Tibial artery (tissue), 4 donors: ENCODE results near the gene POLR1G.

Experiments
- DNase-seq, 2 donors: peaks; one replicate each; pipeline ENCODE4 v3.0.0-alpha.2; 2019
- H3K27ac ChIP-seq, 2 donors: fragments of 200-600 bp; sonication (generic) in 1 of 2; 1 replicate in 1 of 2; 2 replicates in 1 of 2; pipeline ENCODE4 v1.5.1; 2018 to 2019; ENCODE audit warnings: mild to moderate bottlenecking in 1 of 2
- H3K27me3 ChIP-seq, 2 donors: fragments of 200-600 bp; sonication (generic) in 1 of 2; one replicate each; pipeline versions ENCODE4 v1.5.1 to v1.6.0; 2016 to 2019
- H3K36me3 ChIP-seq, 3 donors: fragments of 200-600 bp; sonication (generic) in 2 of 3; one replicate each; pipeline ENCODE4 v1.5.1; 2016 to 2019; ENCODE audit warnings: mild to moderate bottlenecking in 2 of 3
- H3K4me1 ChIP-seq, 4 donors: fragments of 200-600 bp; sonication (generic) in 2 of 4; 1 replicate in 3 of 4; 2 replicates in 1 of 4; pipeline ENCODE4 v1.5.1; 2016 to 2019
- H3K4me3 ChIP-seq, 2 donors: fragments of 200-600 bp; sonication (generic) in 1 of 2; 1 replicate in 1 of 2; 2 replicates in 1 of 2; pipeline ENCODE4 v1.5.1; 2018 to 2019; ENCODE audit warnings: mild to moderate bottlenecking in 2 of 2
- H3K9me3 ChIP-seq, 3 donors: fragments of 200-600 bp; sonication (generic) in 1 of 3; one replicate each; pipeline ENCODE4 v1.5.1; 2016 to 2019
- intact Hi-C: fragments of 100-400 bp; cut with DNase I; formaldehyde crosslinking; loops from one replicate; pipeline ENCODE4 v1.15.0; 2023; ENCODE audit warnings: low total_unique reads
- TF ChIP-seq, protein P1 (sequence below), 2 experiments: fragments of 200-600 bp in 1 of 2; fragments of 450-650 bp in 1 of 2; IDR thresholded peaks; one replicate each; pipeline ENCODE4 v1.5.1; 2017 to 2019; ENCODE audit warnings: antibody characterized with exemption in 2 of 2, mild to moderate bottlenecking in 1 of 2, moderate library complexity in 1 of 2

POLR1G gene

DNA sequence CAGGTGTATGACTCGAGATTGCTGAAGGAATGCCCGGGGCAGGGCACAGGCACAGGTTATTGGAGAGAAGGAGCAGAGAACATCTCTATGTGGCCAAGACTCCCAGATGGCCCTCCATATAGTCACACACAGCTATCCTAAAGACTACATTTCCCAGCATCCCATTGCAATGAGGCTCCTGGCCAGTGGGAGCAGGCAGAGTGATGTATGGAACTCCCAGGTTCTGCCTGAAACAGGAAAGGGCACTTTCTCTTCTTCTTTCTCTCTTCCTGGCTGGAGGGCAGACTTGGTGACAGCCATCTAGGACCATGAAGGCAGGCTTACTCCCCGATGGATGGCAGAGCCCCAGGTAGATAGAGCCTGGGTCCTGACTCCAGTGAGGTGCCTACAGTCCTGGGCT lies 15.1 kb upstream of the POLR1G start:
- no peaks in the 10 kb centered on the region for H3K27me3 ChIP-seq
- no peaks in the 10 kb centered on the region for H3K4me1 ChIP-seq
- no peaks in the 10 kb centered on the region for H3K9me3 ChIP-seq
- H3K27ac ChIP-seq, result no peak overlapping the region
- intact Hi-C loops, result no loop called here
- H3K4me3 ChIP-seq, result no peak overlapping the region
- peaks cover 0 to 36% (median 30%) of the 10 kb centered on the region in 3 donors for H3K36me3 ChIP-seq
- DNase-seq, result no peak
- TF ChIP-seq, protein P1, sequence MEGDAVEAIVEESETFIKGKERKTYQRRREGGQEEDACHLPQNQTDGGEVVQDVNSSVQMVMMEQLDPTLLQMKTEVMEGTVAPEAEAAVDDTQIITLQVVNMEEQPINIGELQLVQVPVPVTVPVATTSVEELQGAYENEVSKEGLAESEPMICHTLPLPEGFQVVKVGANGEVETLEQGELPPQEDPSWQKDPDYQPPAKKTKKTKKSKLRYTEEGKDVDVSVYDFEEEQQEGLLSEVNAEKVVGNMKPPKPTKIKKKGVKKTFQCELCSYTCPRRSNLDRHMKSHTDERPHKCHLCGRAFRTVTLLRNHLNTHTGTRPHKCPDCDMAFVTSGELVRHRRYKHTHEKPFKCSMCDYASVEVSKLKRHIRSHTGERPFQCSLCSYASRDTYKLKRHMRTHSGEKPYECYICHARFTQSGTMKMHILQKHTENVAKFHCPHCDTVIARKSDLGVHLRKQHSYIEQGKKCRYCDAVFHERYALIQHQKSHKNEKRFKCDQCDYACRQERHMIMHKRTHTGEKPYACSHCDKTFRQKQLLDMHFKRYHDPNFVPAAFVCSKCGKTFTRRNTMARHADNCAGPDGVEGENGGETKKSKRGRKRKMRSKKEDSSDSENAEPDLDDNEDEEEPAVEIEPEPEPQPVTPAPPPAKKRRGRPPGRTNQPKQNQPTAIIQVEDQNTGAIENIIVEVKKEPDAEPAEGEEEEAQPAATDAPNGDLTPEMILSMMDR (IDR thresholded peaks at IDR 0.05), result no peak

DNA sequence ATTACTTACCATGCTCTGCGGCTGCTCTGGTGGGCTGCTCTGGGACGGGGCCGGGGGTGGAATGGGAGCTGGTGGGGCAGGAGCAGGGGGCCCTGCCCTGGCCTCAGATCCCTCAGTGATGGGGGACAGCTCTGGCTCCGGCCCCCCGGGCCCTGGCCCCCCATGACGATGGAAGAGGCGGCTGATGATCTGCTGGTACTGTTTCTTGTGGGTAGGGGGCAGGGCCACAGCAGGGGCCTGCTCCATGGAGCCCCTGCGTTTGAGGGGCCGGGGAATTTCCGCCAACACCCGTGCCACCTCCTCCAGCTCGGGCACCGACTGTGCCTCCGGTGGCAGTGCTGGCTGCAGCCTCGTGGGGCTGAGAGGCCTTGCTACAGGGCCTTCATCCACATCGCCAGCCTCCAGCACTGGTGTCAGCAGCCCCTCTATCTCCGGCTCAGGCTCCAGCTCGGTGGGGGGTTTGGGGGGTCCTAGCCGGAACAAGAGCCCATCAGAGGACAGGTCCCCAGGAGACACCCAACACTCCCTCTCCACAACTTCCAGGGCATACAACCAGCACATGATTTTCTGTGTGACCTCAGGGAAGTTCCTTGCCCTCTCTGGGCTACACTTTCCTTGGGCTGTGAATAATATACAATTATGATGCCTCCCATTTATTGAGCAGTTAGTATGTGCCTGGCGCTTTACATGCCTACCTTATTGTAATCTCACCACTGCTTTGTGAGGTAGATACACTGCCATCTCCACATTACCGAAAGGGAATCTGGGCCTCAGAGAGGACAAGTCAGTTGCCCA lies 14.4 kb upstream of the POLR1G start:
- H3K9me3 ChIP-seq, result no peaks in the 10 kb centered on the region
- peaks cover 0 to 43% (median 36%) of the 10 kb centered on the region in 3 donors for H3K36me3 ChIP-seq
- intact Hi-C loops, result no loop called here
- H3K4me1 ChIP-seq, result no peaks in the 10 kb centered on the region
- H3K27me3 ChIP-seq, result no peaks in the 10 kb centered on the region
- no peak for DNase-seq
- H3K4me3 ChIP-seq, result no peak overlapping the region
- no peak overlapping the region for H3K27ac ChIP-seq
- TF ChIP-seq, protein P1 (IDR thresholded peaks at IDR 0.05), result no peak

DNA sequence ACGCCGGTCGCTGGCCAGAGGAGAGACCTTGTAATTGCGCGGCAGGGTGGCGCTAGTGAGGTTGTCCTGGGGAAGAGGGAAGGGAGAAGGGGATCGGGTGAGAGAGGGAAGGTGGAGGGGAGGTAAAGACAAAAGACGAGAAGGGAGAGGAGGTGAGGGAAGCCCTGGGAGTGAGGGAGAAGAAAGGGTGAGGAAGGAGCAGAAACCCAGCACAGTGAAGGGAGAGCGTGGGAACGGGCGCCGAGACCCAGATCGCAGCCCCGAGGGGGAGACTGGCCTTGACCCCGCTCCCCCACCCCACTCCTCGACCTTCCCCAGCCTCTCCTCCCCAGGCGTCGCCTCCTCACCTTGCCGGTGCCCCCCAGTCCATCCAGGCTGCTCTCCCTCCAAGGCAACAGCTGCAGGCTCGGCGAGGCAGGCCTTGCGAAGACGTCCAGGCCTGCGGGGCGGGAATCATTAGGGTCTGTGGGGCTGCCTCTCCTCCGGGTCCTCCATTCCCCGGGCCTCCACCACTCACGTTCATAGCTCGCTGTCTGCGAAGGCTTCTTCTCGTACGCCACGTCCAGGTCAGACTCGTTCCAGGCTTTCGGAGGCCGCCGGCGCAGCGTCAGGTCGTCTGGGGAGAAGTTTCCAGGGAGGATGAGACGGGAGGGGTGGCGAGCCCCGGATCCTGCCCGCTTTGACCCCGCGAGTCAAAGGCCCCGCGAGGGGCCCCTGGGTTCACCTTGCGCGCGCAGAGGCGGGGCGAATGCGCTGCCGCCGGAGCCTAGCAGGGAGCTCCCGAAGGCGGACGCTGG lies 10.4 kb upstream of the POLR1G start:
- Histone ChIP-seq H3K27me3 (no peaks in the 10 kb centered on the region), H3K9me3 (no peaks in the 10 kb centered on the region), H3K27ac (no peak overlapping the region), H3K36me3 (peaks cover 0 to 41% (median 36%) of the 10 kb centered on the region in 3 donors), H3K4me3 (no peak overlapping the region), H3K4me1 (peaks cover 0 to 15% (median 8%) of the 10 kb centered on the region in 4 donors)
- TF ChIP-seq, protein P1 (IDR thresholded peaks at IDR 0.05), result no peak
- intact Hi-C loops, result no loop called here
- no peak for DNase-seq

DNA sequence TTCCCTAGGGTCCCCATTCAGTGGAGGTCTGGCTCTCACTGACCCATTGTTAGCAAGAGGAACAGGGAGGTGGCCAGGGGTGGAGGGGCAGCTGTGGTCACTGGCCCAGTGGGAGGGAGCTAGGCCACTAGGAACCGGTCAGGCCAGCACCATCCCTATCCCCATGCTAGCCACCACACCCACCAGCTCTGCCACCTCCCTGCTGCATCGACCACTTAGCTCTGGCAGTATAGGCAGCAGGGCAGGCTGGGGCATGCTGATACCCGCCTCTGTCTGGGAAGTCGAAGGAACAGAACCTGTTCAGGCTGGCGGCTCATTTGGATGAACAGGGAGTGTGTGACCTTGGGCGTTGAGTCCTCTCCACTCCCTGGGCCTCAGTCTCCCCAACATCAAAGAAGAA lies 6.3 kb upstream of the POLR1G start:
- DNase-seq, result no peak
- intact Hi-C loops, result no loop called here
- peaks cover 0 to 20% (median 17%) of the 10 kb centered on the region in 3 donors for H3K36me3 ChIP-seq
- H3K4me3 ChIP-seq, result no peak overlapping the region
- no peak overlapping the region for H3K27ac ChIP-seq
- H3K4me1 ChIP-seq, result peaks cover 0 to 46% (median 32%) of the 10 kb centered on the region in 4 donors
- H3K27me3 ChIP-seq, result no peaks in the 10 kb centered on the region
- H3K9me3 ChIP-seq, result no peaks in the 10 kb centered on the region
- TF ChIP-seq, protein P1 (IDR thresholded peaks at IDR 0.05), result no peak

DNA sequence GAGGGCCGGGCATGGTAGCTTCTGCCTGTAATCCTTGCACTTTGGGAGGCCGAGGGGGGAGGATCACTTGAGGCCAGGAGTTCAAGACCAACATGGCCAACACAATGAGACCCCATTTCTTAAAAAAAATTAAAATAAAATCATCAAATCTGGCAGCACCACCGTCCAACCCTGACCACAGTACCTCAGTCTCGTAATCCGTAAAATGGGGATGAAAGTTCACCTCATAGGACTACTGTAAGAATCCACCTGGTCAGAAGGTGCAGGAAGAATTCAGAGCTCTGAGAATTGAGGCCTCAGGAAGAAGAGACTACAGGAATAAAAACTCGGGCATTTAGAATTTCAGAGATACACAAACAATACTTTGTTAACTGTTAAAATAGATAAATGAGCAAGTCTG lies 4.6 kb upstream of the POLR1G start:
- DNase-seq, result no peak
- TF ChIP-seq, protein P1 (IDR thresholded peaks at IDR 0.05), result no peak
- intact Hi-C loops, result no loop called here
- no peak overlapping the region for H3K27ac ChIP-seq
- H3K4me3 ChIP-seq, result no peak overlapping the region
- no peaks in the 10 kb centered on the region for H3K9me3 ChIP-seq
- H3K4me1 ChIP-seq, result peaks cover 0 to 50% (median 35%) of the 10 kb centered on the region in 4 donors
- H3K36me3 ChIP-seq, result peaks cover 0 to 4% (median under 1%) of the 10 kb centered on the region in 3 donors
- H3K27me3 ChIP-seq, result no peaks in the 10 kb centered on the region
